Prostate gland (tissue), 2 donors: ENCODE measurements around the gene SMARCE1.

Source experiments
- POLR2AphosphoS5 ChIP-seq: sonication (generic); formaldehyde crosslinking; IDR thresholded peaks from one replicate; pipeline ENCODE4 v1.6.1; 2017; ENCODE audit warnings: antibody characterized with exemption
- TF ChIP-seq, protein P1 (sequence below), 4 experiments: fragments of 200-600 bp in 2 of 4; fragments of 450-650 bp in 2 of 4; sonication (generic) in 2 of 4; IDR thresholded peaks; 1 replicate in 3 of 4; 2 replicates in 1 of 4; pipeline ENCODE4 v1.5.1; 2016 to 2019; ENCODE audit warnings: antibody characterized with exemption in 4 of 4, mild to moderate bottlenecking in 2 of 4, moderate library complexity in 2 of 4

DNA sequence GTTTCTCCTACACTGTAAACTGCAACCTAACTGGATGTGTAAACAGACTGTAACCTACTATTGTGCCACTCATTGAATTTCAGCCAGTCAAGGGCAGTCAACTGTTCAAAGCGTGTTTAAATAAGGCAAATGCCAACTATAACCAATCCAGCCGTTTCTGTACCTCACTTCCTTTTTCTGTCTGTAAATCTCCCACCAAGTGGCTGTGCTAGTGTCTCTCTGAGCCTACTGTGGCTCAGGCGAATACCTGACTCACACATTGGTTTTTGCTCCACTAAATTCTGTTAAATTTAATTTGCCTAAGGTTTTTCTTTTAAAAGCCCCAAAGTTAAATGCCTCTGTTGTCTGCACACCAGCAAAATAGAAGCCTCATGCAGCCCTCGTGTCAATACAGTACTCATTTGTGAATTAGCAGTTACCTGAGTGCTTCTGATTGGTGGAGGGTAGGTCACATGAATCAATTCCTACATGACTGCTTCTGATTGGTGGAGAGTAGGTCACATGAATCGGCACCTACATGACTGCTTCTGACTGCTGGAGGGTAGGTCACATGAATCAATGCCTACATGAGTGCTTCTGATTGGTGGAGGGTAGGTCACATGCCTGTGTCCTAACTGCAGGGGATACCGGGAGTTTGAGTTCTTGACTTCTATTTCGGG is 51.2 kb downstream of the SMARCE1 start:
- TF ChIP-seq POLR2AphosphoS5: peak; percentile 42
- TF ChIP-seq, protein P1, sequence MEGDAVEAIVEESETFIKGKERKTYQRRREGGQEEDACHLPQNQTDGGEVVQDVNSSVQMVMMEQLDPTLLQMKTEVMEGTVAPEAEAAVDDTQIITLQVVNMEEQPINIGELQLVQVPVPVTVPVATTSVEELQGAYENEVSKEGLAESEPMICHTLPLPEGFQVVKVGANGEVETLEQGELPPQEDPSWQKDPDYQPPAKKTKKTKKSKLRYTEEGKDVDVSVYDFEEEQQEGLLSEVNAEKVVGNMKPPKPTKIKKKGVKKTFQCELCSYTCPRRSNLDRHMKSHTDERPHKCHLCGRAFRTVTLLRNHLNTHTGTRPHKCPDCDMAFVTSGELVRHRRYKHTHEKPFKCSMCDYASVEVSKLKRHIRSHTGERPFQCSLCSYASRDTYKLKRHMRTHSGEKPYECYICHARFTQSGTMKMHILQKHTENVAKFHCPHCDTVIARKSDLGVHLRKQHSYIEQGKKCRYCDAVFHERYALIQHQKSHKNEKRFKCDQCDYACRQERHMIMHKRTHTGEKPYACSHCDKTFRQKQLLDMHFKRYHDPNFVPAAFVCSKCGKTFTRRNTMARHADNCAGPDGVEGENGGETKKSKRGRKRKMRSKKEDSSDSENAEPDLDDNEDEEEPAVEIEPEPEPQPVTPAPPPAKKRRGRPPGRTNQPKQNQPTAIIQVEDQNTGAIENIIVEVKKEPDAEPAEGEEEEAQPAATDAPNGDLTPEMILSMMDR (IDR thresholded peaks at IDR 0.05): no peak
